ENCODE results near the gene MPND. TPM values are rescaled to one million over a fixed set of nuclear protein-coding genes. Genes with fewer than 3 reads are reported as not detected.
A peak's percentile ranks its signal among the peaks of the same experiment; 100 is the strongest.
"Not testable (repeated sequence)": the region's sequence is repeated elsewhere in the genome, so short reads cannot be mapped to it uniquely, and the experiment has no call there.

MPND gene
- total RNA-seq, 3 donors from 2014 or later = 6.1 to 7.7 (median 7.5) TPM

GRCh38 chr19:4342314-4342614 lies 1.1 kb upstream of the MPND start:
- no peak for DNase-seq (ENCODE audit: low spot score in 2 of 2)
- TF ChIP-seq, protein P1, sequence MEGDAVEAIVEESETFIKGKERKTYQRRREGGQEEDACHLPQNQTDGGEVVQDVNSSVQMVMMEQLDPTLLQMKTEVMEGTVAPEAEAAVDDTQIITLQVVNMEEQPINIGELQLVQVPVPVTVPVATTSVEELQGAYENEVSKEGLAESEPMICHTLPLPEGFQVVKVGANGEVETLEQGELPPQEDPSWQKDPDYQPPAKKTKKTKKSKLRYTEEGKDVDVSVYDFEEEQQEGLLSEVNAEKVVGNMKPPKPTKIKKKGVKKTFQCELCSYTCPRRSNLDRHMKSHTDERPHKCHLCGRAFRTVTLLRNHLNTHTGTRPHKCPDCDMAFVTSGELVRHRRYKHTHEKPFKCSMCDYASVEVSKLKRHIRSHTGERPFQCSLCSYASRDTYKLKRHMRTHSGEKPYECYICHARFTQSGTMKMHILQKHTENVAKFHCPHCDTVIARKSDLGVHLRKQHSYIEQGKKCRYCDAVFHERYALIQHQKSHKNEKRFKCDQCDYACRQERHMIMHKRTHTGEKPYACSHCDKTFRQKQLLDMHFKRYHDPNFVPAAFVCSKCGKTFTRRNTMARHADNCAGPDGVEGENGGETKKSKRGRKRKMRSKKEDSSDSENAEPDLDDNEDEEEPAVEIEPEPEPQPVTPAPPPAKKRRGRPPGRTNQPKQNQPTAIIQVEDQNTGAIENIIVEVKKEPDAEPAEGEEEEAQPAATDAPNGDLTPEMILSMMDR (IDR thresholded peaks at IDR 0.05) = no peak
- no peak for TF ChIP-seq POLR2AphosphoS5 (IDR thresholded peaks at IDR 0.05)
- TF ChIP-seq POLR2A (IDR thresholded peaks at IDR 0.05) = no peak
- intact Hi-C loops (cut with DNase I; ENCODE audit: low total_unique reads) = no loop called here

GRCh38 chr19:4342615-4343369 lies 570 bp upstream of the MPND start:
- peaks cover 0 to 5% of the 10 kb centered on the region in 2 donors for H3K4me1 ChIP-seq
- no peaks in the 10 kb centered on the region for H3K27me3 ChIP-seq
- intact Hi-C loops (cut with DNase I; ENCODE audit: low total_unique reads) = no loop called here
- peak overlapping the region; percentile 59 to 84 (median 64) for H3K4me3 ChIP-seq
- no peaks in the 10 kb centered on the region for H3K36me3 ChIP-seq
- peak; percentile 97 to 99 for DNase-seq (ENCODE audit: low spot score in 2 of 2)
- H3K27ac ChIP-seq = peak overlapping the region; percentile 88 to 90
- no peaks in the 10 kb centered on the region for H3K9me3 ChIP-seq
- TF ChIP-seq POLR2AphosphoS5 (IDR thresholded peaks at IDR 0.05) (peak; percentile 65 to 84 (median 77)), POLR2A (IDR thresholded peaks at IDR 0.05) (peak; percentile 83)
- TF ChIP-seq, protein P1 (IDR thresholded peaks at IDR 0.05) = peak in 2 of 3 donors; percentile 13 to 48

More at GRCh38 chr19:4342314-4342614, 1.1 kb upstream of the MPND start:
- Histone ChIP-seq H3K4me1 (peaks cover 0 to 5% of the 10 kb centered on the region in 2 donors), H3K27me3 (no peaks in the 10 kb centered on the region), H3K4me3 (peak overlapping the region; percentile 59 to 84 (median 64)), H3K27ac (peak overlapping the region; percentile 88 to 90), H3K9me3 (no peaks in the 10 kb centered on the region), H3K36me3 (no peaks in the 10 kb centered on the region)

- TF ChIP-seq POLR2AphosphoS5 (IDR thresholded peaks at IDR 0.05) (no peak), POLR2A (IDR thresholded peaks at IDR 0.05) (no peak)
- TF ChIP-seq, protein P1 (IDR thresholded peaks at IDR 0.05) = no peak
- Histone ChIP-seq H3K36me3 (no peaks in the 10 kb centered on the region), H3K9me3 (no peaks in the 10 kb centered on the region), H3K4me3 (no peak overlapping the region), H3K27ac (no peak overlapping the region), H3K4me1 (peaks cover 0 to 5% of the 10 kb centered on the region in 2 donors), H3K27me3 (no peaks in the 10 kb centered on the region)
- no peak for DNase-seq (ENCODE audit: low spot score in 2 of 2)
- intact Hi-C loops (cut with DNase I; ENCODE audit: low total_unique reads) = no loop called here
Observed at GRCh38 chr19:4345342-4346019, 2.1 kb downstream of the MPND start.

DNA sequence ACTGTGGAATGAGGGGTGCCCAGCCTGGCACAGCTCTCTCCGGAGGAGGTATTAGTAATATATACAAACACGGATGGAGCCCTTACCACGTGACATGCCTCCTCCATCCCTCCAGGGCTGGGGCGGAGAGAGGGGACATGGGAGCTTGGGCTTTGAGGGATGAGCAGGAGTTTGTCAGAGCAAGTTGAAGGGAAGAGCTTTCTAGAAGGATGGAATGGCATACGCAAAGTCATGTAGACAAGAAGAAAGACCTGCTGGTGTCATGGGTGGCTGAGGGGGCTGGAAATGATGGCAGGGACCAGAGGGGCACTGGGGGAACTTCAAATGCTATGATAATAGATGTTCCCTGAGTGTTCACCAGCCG lies 2.6 kb downstream of the MPND start:
- H3K4me3 ChIP-seq = no peak overlapping the region
- peaks cover 0 to 5% of the 10 kb centered on the region in 2 donors for H3K4me1 ChIP-seq
- TF ChIP-seq POLR2AphosphoS5 (IDR thresholded peaks at IDR 0.05) (no peak), POLR2A (IDR thresholded peaks at IDR 0.05) (no peak)
- TF ChIP-seq, protein P1 (IDR thresholded peaks at IDR 0.05) = no peak
- H3K27me3 ChIP-seq = no peaks in the 10 kb centered on the region
- no peaks in the 10 kb centered on the region for H3K9me3 ChIP-seq
- DNase-seq (ENCODE audit: low spot score in 2 of 2) = no peak
- H3K36me3 ChIP-seq = no peaks in the 10 kb centered on the region
- H3K27ac ChIP-seq = no peak overlapping the region
- intact Hi-C loops (cut with DNase I; ENCODE audit: low total_unique reads) = no loop called here

DNA sequence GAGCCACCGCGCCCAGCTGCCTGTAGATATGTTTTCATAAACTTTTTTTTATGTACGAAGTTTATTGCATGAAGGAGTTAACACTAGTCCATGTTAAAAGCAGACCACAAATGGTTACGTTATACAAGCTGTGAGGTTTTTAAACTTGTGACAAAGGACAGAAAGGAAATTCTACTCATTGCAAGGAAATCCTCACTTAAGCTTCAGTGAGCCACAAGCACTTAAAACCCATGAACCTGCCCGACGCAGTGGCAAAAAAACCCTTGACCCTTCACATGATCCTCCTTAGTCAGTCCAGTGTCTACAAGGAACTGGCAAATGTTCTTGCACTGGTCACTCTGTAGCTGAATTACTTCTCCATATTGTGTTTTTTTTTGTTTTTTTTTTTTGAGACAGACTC lies 4.2 kb downstream of the MPND start:
- TF ChIP-seq POLR2AphosphoS5 (IDR thresholded peaks at IDR 0.05) = no peak
- no peak for TF ChIP-seq POLR2A (IDR thresholded peaks at IDR 0.05)
- TF ChIP-seq, protein P1 (IDR thresholded peaks at IDR 0.05) = no peak
- Histone ChIP-seq H3K27ac (no peak overlapping the region), H3K4me1 (peaks cover 0 to 5% of the 10 kb centered on the region in 2 donors), H3K27me3 (no peaks in the 10 kb centered on the region), H3K36me3 (no peaks in the 10 kb centered on the region), H3K4me3 (no peak overlapping the region), H3K9me3 (no peaks in the 10 kb centered on the region)
- no peak for DNase-seq (ENCODE audit: low spot score in 2 of 2)
- intact Hi-C loops (cut with DNase I; ENCODE audit: low total_unique reads) = no loop called here

DNA sequence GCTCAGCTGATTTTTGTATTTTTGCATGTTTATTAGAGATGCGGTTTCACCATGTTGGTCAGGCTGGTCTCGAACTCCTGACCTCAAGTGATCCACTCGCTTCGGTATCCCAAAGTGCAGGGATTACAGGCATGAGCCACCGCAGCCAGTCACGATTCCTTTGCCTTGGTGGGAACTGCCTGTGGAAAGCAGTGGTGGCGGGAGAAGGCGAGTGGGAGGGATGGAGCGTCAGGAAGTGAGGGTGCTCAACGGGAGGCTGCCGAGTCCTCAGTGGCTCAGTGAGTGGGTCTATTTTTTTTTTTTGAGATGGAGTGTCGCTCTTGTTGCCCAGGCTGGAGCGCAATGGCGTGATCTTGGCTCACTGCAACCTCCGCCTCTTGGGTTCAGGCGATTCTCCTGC lies 5.9 kb downstream of the MPND start:
- H3K27me3 ChIP-seq; H3K36me3 ChIP-seq; H3K4me3 ChIP-seq; H3K9me3 ChIP-seq; DNase-seq (ENCODE audit: low spot score in 2 of 2); intact Hi-C loops (cut with DNase I; ENCODE audit: low total_unique reads); H3K4me1 ChIP-seq; H3K27ac ChIP-seq: not testable (repeated sequence)
